Prostate gland (tissue), 2 donors: ENCODE results near the gene FN3K.

Source experiments
- CTCF ChIP-seq, 4 experiments: fragments of 200-600 bp in 2 of 4; fragments of 450-650 bp in 2 of 4; sonication (generic) in 2 of 4; IDR thresholded peaks; 1 replicate in 3 of 4; 2 replicates in 1 of 4; pipeline ENCODE4 v1.5.1; 2016 to 2019; ENCODE audit warnings: antibody characterized with exemption in 4 of 4, mild to moderate bottlenecking in 2 of 4, moderate library complexity in 2 of 4
- POLR2A ChIP-seq: fragments of 450-650 bp; IDR thresholded peaks from one replicate; pipeline ENCODE4 v1.6.1; 2016; ENCODE audit warnings: antibody characterized with exemption, mild to moderate bottlenecking

- TF ChIP-seq CTCF (IDR thresholded peaks at IDR 0.05) (no peak), POLR2A (no peak)
These were observed 48.8 kb upstream of the FN3K start for GRCh38 chr17:82686366-82687324.
